GM19372 (cell line): ENCODE measurements around the gene RXRA.

Experiments
- ATAC-seq: cut with Tn5 transposase; IDR thresholded peaks from one replicate; pipeline ENCODE4 v1.9.1; 2021; ENCODE audit warnings: mild to moderate bottlenecking, low read depth, moderate library complexity; ENCODE audit not compliant: unreplicated experiment

RXRA gene

GRCh38 chr9:134348404-134349155 lies 22.3 kb downstream of the RXRA start:
- no peak for ATAC-seq

GRCh38 chr9:134349936-134350335 lies 23.7 kb downstream of the RXRA start:
- no peak for ATAC-seq

DNA sequence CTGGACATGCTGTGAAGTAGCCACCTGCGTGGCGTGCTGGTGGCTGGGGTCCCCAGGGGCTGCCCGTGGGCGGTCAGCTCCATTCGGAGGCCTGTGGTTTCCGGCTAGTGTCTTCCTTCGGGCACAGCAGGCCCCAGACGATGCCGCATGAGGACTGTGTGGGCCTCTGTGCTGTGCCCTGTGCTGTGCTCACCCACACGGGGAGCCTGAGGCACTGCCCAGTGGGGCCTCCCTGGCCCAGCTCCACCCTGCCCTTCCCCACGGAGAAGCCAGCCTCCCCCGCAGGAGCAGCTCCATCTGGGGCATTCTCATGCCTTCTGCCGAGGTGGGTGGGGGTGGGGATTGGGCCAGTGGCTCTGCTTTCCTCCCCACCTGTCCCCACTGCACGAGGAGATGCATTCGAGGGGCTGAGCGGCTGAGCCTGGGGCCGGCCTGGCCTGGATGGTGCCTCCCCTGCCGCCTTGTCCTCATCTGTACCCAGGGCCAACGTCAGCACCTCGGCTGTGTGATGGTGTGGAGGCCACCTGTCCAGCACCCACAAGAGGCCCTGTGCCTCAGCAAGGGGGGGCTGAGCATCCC lies 24.2 kb downstream of the RXRA start:
- ATAC-seq, result no peak

DNA sequence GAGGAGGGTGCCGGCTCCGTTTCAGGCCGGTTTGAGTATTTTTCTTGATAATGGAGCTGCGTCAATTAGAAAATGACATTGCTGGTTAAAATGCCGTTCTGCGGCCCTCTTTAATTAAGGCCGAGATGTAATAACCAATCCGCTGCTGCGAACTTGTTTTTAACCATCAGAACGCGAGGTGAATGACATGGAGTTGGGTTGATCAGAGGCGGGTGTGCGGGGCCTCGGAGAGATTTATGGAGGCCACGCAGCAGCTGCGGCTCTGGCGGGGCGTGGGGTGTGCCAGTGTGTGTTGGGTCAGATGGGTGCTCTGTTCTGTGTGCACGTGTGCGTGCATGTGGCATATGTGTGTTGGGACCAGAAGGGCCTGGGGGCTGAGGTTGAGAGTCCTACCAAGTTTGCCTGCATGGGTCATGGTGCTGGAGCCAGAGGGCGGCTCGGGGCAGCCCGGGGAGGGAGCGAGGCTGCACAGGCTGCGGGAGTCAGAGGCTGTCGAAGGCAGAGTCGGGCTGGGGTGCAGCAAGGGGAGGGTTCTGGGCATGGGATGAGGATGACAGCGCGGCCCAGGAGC lies 25.4 kb downstream of the RXRA start:
- ATAC-seq, result no peak

DNA sequence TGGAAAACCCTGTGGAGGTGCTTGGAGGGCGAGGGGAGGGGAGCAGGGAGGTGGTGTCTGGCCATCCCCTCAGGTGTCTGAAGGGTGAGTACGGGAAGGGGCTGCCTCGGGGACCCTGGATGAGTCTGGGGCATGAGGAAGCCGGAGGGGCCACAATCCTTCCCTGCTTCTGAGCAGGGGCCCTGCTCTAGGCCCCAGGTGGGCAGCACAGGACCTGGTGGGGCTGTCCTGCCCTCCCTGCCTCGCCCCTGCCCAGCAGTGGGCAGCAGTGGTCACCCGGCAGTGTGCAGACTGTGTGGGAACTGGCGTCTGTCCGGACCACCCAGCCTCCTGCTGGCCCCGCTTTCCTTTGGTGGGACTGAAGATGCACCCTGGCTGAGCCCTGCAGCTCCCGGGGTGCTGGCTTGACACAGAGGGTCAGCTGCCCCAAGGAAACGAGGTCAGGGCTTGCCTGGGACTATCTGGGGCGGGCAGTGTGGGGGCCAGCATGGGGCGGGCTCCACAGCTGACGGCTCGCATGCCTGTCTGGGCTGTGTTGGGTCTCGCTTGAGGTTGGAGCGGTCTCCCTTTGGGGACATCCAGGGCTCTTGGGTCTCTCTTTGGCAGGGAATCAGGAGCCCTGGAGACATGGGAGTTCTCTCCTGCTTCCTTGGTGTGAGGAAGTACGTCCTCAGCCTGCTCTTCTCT lies 26.1 kb downstream of the RXRA start:
- no peak for ATAC-seq

- no peak for ATAC-seq
Observed at GRCh38 chr9:134353539-134353938, 27.3 kb downstream of the RXRA start.

DNA sequence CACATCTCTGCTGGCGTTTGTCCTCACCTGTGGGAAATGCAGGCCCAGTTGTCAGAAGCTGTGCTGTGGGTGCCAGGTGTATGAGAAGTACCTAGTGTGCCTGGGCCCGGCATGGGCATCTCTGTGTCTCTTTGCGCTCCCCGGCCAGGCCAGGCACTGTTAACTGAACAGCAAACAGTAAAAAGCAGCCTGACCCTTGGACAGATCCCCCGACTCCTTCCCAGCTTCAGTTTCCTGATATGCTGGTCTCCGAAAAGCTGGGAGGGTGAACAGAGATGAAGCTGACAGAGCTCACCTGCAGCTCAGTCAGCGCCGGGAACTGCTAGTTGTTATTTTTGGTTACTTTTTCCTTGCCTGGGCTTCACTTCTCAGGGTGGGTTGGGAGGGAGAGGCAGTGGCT lies 28.9 kb downstream of the RXRA start:
- no peak for ATAC-seq

DNA sequence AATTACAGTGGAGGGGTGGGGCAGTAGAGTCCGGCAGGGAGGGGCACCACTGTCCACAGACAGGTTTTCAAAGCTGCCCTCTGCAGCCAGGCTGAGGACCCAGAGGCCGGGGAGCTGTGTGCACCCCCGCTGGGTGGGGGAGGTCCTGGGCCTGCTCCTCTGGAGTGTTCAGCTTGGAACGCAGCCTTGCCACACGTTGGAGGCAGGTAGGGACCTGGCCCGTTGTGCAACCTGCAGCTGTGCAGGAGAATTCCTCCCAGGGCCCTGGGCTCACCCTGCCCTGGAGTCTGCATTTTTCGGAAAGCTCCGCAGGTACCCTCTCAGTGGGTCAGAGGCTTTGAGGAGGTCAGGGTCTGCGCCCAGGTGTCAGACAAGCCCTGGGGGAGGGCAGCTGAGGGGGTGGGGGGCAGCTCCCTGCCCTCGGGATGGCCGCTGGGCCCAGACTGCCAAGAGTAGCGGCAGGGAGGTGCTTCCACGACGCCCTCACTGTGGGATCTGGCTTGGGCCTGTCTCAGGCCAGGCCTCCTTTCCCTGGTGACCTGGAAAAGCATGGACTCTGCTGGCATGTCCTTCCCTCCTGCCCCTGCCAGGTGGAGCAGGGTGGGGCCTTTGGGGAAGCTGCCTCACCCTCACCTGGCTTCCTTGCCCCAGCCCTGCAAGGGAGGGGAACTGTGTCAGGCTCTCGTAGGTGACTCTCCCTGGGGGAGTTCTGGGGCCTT lies 29.5 kb downstream of the RXRA start:
- ATAC-seq, result no peak

GRCh38 chr9:134356496-134357470 lies 30.5 kb downstream of the RXRA start:
- ATAC-seq, result no peak

GRCh38 chr9:134357631-134358025 lies 31.4 kb downstream of the RXRA start:
- no peak for ATAC-seq

- no peak for ATAC-seq
Observed at GRCh38 chr9:134358026-134358661, 31.9 kb downstream of the RXRA start.

DNA sequence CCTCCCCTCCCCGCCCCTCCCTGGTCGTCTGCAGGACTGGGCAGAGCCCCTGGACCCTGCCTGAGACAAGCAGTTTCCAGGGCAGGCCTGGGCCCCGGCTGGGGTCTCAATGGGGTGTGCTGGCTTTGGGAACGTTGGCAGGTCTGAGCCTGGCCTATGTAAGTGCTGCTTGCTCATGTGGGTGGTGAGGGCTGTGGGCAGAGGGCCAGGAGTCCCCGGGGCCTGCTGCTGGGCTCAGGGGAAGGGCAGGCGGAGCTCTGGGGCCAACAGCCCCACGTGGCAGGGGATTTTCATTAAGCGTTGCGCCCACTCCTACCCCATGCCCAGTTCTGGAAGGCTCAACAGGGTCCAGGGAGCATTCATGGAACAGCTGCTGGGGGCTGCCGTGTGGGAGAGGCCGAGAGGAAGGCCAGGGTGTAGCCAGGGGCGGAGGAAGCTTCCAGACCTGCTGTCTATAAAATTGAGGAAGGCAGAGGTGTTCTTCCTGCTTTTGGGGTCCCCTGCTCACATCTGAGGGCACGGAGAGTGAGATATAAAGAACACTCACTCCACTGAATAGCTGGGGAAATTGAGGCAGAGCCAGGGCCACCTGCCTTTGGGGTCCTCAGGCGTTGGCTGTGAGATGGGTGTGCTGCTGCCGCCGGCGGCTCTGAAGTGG lies 32.5 kb downstream of the RXRA start:
- no peak for ATAC-seq

- no peak for ATAC-seq
Observed at GRCh38 chr9:134359493-134360179, 33.4 kb downstream of the RXRA start.

DNA sequence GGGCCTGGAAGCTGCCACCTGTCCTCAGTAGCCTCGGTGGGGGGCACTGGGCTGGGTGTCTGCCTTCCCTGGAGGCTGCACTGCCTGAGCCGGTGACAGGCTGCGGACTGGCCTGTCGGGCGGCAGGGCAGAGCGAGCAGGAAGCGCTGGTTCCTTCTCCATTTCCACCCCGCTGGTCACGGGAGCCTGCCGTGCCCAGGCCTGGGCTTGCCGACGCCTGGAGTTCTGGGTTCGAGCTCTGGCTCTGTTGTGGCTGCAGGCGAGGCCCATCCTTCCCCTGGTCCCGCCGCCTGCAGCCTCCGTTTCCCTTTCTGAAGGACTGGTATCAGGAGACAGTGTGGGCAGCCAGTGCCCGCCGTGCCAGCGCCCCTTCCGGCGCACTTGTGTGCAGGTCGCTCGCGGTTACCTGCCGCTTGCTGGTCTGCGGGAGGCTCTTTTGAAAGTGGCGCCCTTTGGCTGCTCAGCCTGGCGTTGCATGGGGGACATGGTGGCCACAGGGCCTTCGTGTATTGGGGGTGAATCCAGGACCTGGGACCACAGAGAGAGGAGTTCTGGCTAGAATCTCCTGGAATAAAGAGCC lies 34.0 kb downstream of the RXRA start:
- no peak for ATAC-seq

- ATAC-seq, result no peak
Observed at GRCh38 chr9:134360897-134361296, 34.6 kb downstream of the RXRA start.

GRCh38 chr9:134361426-134361825 lies 35.2 kb downstream of the RXRA start:
- ATAC-seq, result no peak

GRCh38 chr9:134361843-134362414 lies 35.7 kb downstream of the RXRA start:
- ATAC-seq, result no peak
